HepG2 (cell line): ENCODE measurements around the gene CHCHD3. TPM values are rescaled to one million over a fixed set of nuclear protein-coding genes. Genes with fewer than 3 reads are reported as not detected.

Source experiments
- ATAC-seq: fragments of 200-7000 bp; cut with Tn5 transposase; 3 replicates; pipeline ENCODE4 v1.9.1; 2020; ENCODE audit warnings: mild to moderate bottlenecking, moderate library complexity
- BruUV-seq: library from RNA; stranded (reverse); fragments of 400-500 nt; replicated peaks from 2 replicates; lab custom pipeline; 2021; lab: Mats Ljungman, UMichigan
- CTCF ChIA-PET: fragments of 300-600 bp; formaldehyde crosslinking; extraction: SDS; loops from one replicate; lab custom pipeline; 2021; ENCODE audit warnings: low total read pairs, inconsistent platforms, low intra/inter-chr PET ratio; lab: Yijun Ruan, JAX
- POLR2A ChIA-PET: fragments of 350-600 bp; sonication (Branson Sonifier 250); formaldehyde crosslinking; loops from one replicate; lab custom pipeline; 2020; ENCODE audit warnings: antibody characterized with exemption, inconsistent platforms; lab: Yijun Ruan, JAX
- DNase-seq: peaks from one replicate; pipeline ENCODE4 v3.0.0-alpha.2; 2015; ENCODE audit warnings: low spot score
- FAIRE-seq: peaks from 3 replicates; lab custom pipeline; 2011; peaks lifted over from hg19 to GRCh38; lab: Jason Lieb, UNC
- H2AFZ ChIP-seq: one replicate; pipeline ENCODE4 v1.6.1; 2011; ENCODE audit warnings: low read length, inconsistent platforms
- H3K27ac ChIP-seq: fragments of 300-600 bp; 3 replicates; pipeline ENCODE4 v1.8.0; 2011; ENCODE audit warnings: mixed run types, mild to moderate bottlenecking, mixed read lengths, low read length, inconsistent platforms; ENCODE audit not compliant: insufficient read depth; ENCODE audit errors: extremely low read length
- H3K27me3 ChIP-seq, 2 experiments: fragments of 200-600 bp in 1 of 2; 2 replicates in 1 of 2; 3 replicates in 1 of 2; pipeline versions ENCODE4 v1.6.0 to v1.8.0; 2011; ENCODE audit warnings: low read length in 2 of 2, mild to moderate bottlenecking in 2 of 2, moderate library complexity in 2 of 2, inconsistent platforms in 1 of 2; ENCODE audit not compliant: insufficient read depth in 2 of 2, control insufficient read depth in 1 of 2
- H3K36me3 ChIP-seq, 2 experiments: fragments of 200-600 bp in 1 of 2; replicated peaks in 1 of 2; 2 replicates in 1 of 2; 3 replicates in 1 of 2; pipeline versions ENCODE4 v1.5.1 to v1.8.0; 2011; ENCODE audit warnings: low read length in 2 of 2, inconsistent platforms in 1 of 2; ENCODE audit not compliant: insufficient read depth in 2 of 2, control insufficient read depth in 1 of 2
- H3K4me1 ChIP-seq: 2 replicates; pipeline ENCODE4 v1.5.1; 2012; ENCODE audit warnings: low read length, inconsistent platforms; ENCODE audit not compliant: insufficient read depth
- H3K4me2 ChIP-seq: 2 replicates; pipeline ENCODE4 v1.6.0; 2011; ENCODE audit warnings: low read depth, low read length, inconsistent platforms
- H3K4me3 ChIP-seq, 3 experiments: fragments of 200-600 bp in 1 of 3; sonication (generic), shearing (Covaris generic) in 1 of 3; replicated peaks in 1 of 3; 2 replicates each; pipeline ENCODE4 v1.5.1; 2011 to 2016; ENCODE audit warnings: low read length in 3 of 3, inconsistent platforms in 2 of 3, low read depth in 2 of 3, mild to moderate bottlenecking in 2 of 3, control low read depth in 1 of 3, mixed read lengths in 1 of 3; ENCODE audit not compliant: insufficient read depth in 1 of 3
- H3K79me2 ChIP-seq: one replicate; pipeline ENCODE4 v1.6.1; 2011; ENCODE audit warnings: low read length, inconsistent platforms; ENCODE audit not compliant: insufficient read depth
- H3K9ac ChIP-seq: 2 replicates; pipeline ENCODE4 v1.6.0; 2011; ENCODE audit warnings: mild to moderate bottlenecking, low read depth, low read length, inconsistent platforms; ENCODE audit not compliant: insufficient read depth
- H3K9me3 ChIP-seq: 2 replicates; pipeline ENCODE4 v1.5.1; 2012; ENCODE audit warnings: mild to moderate bottlenecking, low read length
- H4K20me1 ChIP-seq: 2 replicates; pipeline ENCODE4 v1.6.0; 2011; ENCODE audit warnings: inconsistent platforms, mild to moderate bottlenecking, low read length, moderate library complexity; ENCODE audit not compliant: insufficient read depth
- ETV6 ChIP-seq: sonication (generic); formaldehyde crosslinking; conservative IDR thresholded peaks from 2 replicates; pipeline ENCODE4 v1.4.0; 2020; ENCODE audit warnings: missing genetic modification reagents
- FLYWCH1 ChIP-seq: sonication (generic); formaldehyde crosslinking; IDR thresholded peaks from 2 replicates; pipeline ENCODE4 v1.8.1; 2023; ENCODE audit warnings: mild to moderate bottlenecking, missing genetic modification reagents
- HNRNPLL ChIP-seq: fragments of 200-400 bp; formaldehyde crosslinking; IDR thresholded peaks from 2 replicates; pipeline ENCODE4 v1.6.1; 2017; ENCODE audit warnings: mild to moderate bottlenecking, low read depth, low read length; ENCODE audit not compliant: poor library complexity, severe bottlenecking
- JUNB ChIP-seq: sonication (generic); formaldehyde crosslinking; IDR thresholded peaks from 2 replicates; pipeline ENCODE4 v1.8.0; 2022; ENCODE audit warnings: missing genetic modification reagents, mild to moderate bottlenecking, borderline replicate concordance
- POLR2G ChIP-seq: fragments of 200-400 bp; formaldehyde crosslinking; IDR thresholded peaks from 2 replicates; pipeline ENCODE4 v1.6.1; 2018; ENCODE audit warnings: mild to moderate bottlenecking, low read depth, low read length, moderate library complexity
- ZBTB14 ChIP-seq: sonication (generic); formaldehyde crosslinking; IDR thresholded peaks from 2 replicates; pipeline ENCODE4 v1.4.0; 2020; ENCODE audit warnings: missing genetic modification reagents
- ZFP37 ChIP-seq: sonication (generic); formaldehyde crosslinking; IDR thresholded peaks from 2 replicates; pipeline ENCODE4 v1.4.0; 2020; ENCODE audit warnings: missing genetic modification reagents, borderline replicate concordance
- ZKSCAN8 ChIP-seq: IDR thresholded peaks from 2 replicates; pipeline ENCODE4 v1.6.1; 2016; ENCODE audit warnings: borderline replicate concordance, missing genetic modification reagents, missing compliant biosample characterization
- ZNF232 ChIP-seq: sonication (generic); formaldehyde crosslinking; IDR thresholded peaks from 2 replicates; pipeline ENCODE4 v1.4.0; 2020; ENCODE audit warnings: missing genetic modification reagents, borderline replicate concordance
- ZNF333 ChIP-seq: sonication (generic); formaldehyde crosslinking; IDR thresholded peaks from 2 replicates; pipeline ENCODE4 v1.4.0; 2020; ENCODE audit warnings: mild to moderate bottlenecking, missing genetic modification reagents, borderline replicate concordance
- ZNF337 ChIP-seq: sonication (generic); formaldehyde crosslinking; IDR thresholded peaks from 2 replicates; pipeline ENCODE4 v1.5.1; 2020; ENCODE audit warnings: missing genetic modification reagents, low read depth, mild to moderate bottlenecking, borderline replicate concordance
- ZNF343 ChIP-seq: sonication (generic); formaldehyde crosslinking; IDR thresholded peaks from 2 replicates; pipeline ENCODE4 v1.4.0; 2020; ENCODE audit warnings: mild to moderate bottlenecking, missing genetic modification reagents
- ZNF773 ChIP-seq: sonication (generic); formaldehyde crosslinking; IDR thresholded peaks from 2 replicates; pipeline ENCODE4 v1.4.0; 2020; ENCODE audit warnings: missing genetic modification reagents, borderline replicate concordance
- WGBS: methylation state at CpG from one replicate; pipeline ENCODE4 v1.1.6; 2017; ENCODE audit warnings: low lambda C conversion rate; 5-methylcytosine and 5-hydroxymethylcytosine counted together
- in situ Hi-C: cut with HindIII; loops from 2 replicates; pipeline ENCODE4 v1.10.0; 2017; ENCODE audit warnings: low pct_unique_long_range_greater_than_20kb; ENCODE audit not compliant: extremely low pct_ligation_motif_present
- intact Hi-C: fragments of 100-400 bp; cut with micrococcal nuclease; formaldehyde crosslinking; loops from one replicate; pipeline ENCODE4 v1.10.0; 2022; ENCODE audit not compliant: unreplicated experiment
- polyA plus RNA-seq, 8 experiments: library from polyadenylated mRNA; depleted of rRNA in 3 of 8; stranded (reverse) in 7 of 8; unstranded in 1 of 8; fragments of >200 nt; fragmentation: Illumina TruSeq in 4 of 8; extraction: Trizol in 4 of 8; gene quantifications; 2 replicates each; pipeline versions ENCODE4 v1.2.1 to v1.2.3, GENCODE V29; 2011 to 2016; ENCODE audit warnings: low read depth in 4 of 8, missing spikeins in 1 of 8, mixed read lengths in 1 of 8; ENCODE audit not compliant: insufficient read depth in 1 of 8
- total RNA-seq, 5 experiments: library from RNA; depleted of rRNA; stranded (reverse); fragments of >200 nt; fragmentation: Illumina TruSeq; extraction: Trizol; gene quantifications; 2 replicates each; pipeline ENCODE4 v1.2.3, GENCODE V29; 2016; ENCODE audit warnings: low read depth in 1 of 5
- TF ChIP-seq, protein P1 (sequence below): sonication (generic); formaldehyde crosslinking; IDR thresholded peaks from 2 replicates; pipeline ENCODE4 v1.4.0; 2020; ENCODE audit warnings: missing genetic modification reagents, borderline replicate concordance
- TF ChIP-seq, protein P2 (sequence below): sonication (generic); formaldehyde crosslinking; IDR thresholded peaks from 2 replicates; pipeline ENCODE4 v1.4.0; 2020; ENCODE audit warnings: missing genetic modification reagents, borderline replicate concordance

The CHCHD3 gene
- total and polyA plus RNA-seq, 2 of the 13 experiments (the other 11 are each of a cell fraction or from before 2014, with no cell fraction given) = 32.7 to 86.8 TPM

DNA sequence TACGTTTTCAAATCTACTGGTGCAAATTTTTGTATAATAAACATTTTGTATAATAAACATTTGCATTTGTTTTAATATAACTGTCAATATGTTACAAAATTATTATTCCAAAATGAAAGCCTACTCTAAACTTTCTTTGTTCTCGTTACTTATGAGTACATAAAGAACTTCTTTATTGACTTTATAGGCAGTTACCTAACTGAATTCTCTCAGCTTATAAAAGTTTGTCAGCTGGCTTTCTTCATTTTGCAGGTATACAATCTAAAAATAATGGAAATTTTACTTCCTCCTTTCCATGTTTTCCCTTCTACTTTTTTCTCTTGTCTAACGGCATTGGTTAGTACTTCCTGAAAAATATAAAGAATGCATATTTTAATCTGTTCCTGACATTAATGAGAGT lies 137.1 kb downstream of the CHCHD3 start (continued):
- TF ChIP-seq, protein P1, sequence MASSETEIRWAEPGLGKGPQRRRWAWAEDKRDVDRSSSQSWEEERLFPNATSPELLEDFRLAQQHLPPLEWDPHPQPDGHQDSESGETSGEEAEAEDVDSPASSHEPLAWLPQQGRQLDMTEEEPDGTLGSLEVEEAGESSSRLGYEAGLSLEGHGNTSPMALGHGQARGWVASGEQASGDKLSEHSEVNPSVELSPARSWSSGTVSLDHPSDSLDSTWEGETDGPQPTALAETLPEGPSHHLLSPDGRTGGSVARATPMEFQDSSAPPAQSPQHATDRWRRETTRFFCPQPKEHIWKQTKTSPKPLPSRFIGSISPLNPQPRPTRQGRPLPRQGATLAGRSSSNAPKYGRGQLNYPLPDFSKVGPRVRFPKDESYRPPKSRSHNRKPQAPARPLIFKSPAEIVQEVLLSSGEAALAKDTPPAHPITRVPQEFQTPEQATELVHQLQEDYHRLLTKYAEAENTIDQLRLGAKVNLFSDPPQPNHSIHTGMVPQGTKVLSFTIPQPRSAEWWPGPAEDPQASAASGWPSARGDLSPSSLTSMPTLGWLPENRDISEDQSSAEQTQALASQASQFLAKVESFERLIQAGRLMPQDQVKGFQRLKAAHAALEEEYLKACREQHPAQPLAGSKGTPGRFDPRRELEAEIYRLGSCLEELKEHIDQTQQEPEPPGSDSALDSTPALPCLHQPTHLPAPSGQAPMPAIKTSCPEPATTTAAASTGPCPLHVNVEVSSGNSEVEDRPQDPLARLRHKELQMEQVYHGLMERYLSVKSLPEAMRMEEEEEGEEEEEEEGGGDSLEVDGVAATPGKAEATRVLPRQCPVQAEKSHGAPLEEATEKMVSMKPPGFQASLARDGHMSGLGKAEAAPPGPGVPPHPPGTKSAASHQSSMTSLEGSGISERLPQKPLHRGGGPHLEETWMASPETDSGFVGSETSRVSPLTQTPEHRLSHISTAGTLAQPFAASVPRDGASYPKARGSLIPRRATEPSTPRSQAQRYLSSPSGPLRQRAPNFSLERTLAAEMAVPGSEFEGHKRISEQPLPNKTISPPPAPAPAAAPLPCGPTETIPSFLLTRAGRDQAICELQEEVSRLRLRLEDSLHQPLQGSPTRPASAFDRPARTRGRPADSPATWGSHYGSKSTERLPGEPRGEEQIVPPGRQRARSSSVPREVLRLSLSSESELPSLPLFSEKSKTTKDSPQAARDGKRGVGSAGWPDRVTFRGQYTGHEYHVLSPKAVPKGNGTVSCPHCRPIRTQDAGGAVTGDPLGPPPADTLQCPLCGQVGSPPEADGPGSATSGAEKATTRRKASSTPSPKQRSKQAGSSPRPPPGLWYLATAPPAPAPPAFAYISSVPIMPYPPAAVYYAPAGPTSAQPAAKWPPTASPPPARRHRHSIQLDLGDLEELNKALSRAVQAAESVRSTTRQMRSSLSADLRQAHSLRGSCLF = no peak
- TF ChIP-seq, all 625 proteins: peak for 0

DNA sequence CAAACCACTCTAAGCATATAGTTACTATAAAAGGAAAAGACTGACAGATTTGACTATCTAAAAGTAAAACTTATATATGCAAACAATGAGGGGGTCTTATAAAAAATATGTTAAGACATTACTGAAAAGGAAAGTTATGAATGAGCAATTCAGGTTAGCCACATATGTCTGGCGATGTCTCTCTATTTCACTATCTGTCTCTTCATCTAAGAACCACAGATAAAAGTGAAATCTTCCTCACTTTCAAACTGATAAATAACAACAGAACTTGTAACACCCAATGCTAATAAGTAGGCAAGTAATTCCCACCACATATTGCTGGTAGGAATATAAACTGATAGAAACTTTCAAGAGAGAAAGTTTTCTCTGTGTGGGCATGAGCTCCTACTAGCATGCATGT lies 138.2 kb downstream of the CHCHD3 start:
- POLR2A ChIA-PET = no interaction called here
- no peak for TF ChIP-seq ZNF343 (CRISPR knock-in tag)
- TF ChIP-seq ZFP37 (CRISPR knock-in tag) = no peak
- TF ChIP-seq ZNF333 (CRISPR knock-in tag) = no peak
- TF ChIP-seq ZNF773 = no peak
- TF ChIP-seq ZNF232 = no peak
- no peak for TF ChIP-seq ZBTB14
- TF ChIP-seq, protein P2, sequence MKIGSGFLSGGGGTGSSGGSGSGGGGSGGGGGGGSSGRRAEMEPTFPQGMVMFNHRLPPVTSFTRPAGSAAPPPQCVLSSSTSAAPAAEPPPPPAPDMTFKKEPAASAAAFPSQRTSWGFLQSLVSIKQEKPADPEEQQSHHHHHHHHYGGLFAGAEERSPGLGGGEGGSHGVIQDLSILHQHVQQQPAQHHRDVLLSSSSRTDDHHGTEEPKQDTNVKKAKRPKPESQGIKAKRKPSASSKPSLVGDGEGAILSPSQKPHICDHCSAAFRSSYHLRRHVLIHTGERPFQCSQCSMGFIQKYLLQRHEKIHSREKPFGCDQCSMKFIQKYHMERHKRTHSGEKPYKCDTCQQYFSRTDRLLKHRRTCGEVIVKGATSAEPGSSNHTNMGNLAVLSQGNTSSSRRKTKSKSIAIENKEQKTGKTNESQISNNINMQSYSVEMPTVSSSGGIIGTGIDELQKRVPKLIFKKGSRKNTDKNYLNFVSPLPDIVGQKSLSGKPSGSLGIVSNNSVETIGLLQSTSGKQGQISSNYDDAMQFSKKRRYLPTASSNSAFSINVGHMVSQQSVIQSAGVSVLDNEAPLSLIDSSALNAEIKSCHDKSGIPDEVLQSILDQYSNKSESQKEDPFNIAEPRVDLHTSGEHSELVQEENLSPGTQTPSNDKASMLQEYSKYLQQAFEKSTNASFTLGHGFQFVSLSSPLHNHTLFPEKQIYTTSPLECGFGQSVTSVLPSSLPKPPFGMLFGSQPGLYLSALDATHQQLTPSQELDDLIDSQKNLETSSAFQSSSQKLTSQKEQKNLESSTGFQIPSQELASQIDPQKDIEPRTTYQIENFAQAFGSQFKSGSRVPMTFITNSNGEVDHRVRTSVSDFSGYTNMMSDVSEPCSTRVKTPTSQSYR (CRISPR knock-in tag) = no peak
- TF ChIP-seq POLR2G = no peak
- TF ChIP-seq JUNB (CRISPR knock-in tag) = no peak
- no peak for TF ChIP-seq HNRNPLL
- no peak for TF ChIP-seq ZKSCAN8 (CRISPR knock-in tag)
- TF ChIP-seq ETV6 (CRISPR knock-in tag) = no peak
- TF ChIP-seq ZNF337 (CRISPR knock-in tag) = no peak
- no peak for TF ChIP-seq FLYWCH1 (CRISPR knock-in tag)

More for the DNA sequence above, 138.2 kb downstream of the CHCHD3 start:
- BruUV-seq = no TSS peak
- in situ Hi-C loops = no loop called here
- no peak overlapping the region for H2AFZ ChIP-seq
- no peak for ATAC-seq
- DNase-seq = no peak
- H3K4me3 ChIP-seq = no peak overlapping the region
- H3K4me1 ChIP-seq = no peaks in the 10 kb centered on the region
- H3K4me2 ChIP-seq = no peak overlapping the region
- no peak for FAIRE-seq
- no peaks in the 10 kb centered on the region; the same call in 1 of the 2 replicates for H4K20me1 ChIP-seq
- CTCF ChIA-PET = no interaction called here
- 96% methylated on average over 1 of the region's 1 CpG for WGBS
- H3K36me3 ChIP-seq = peaks cover 0 to 3% of the 10 kb centered on the region in 2 experiments; a peak in 1 of 5 replicates
- no peak overlapping the region for H3K9ac ChIP-seq
- H3K9me3 ChIP-seq = no peaks in the 10 kb centered on the region
- intact Hi-C loops = no loop called here
- no peaks in the 10 kb centered on the region for H3K27me3 ChIP-seq
- H3K79me2 ChIP-seq = no peaks in the 10 kb centered on the region
- H3K27ac ChIP-seq = no peak overlapping the region
